Epithelial cell of esophagus (primary cell): ENCODE data around the gene SPTB.

Source experiments
- DNase-seq: peaks from one replicate; pipeline ENCODE4 v3.0.0; 2010; ENCODE audit warnings: low read depth
- H3K4me3 ChIP-seq: 2 replicates; pipeline ENCODE4 v1.5.1; 2011; ENCODE audit warnings: mild to moderate bottlenecking, low read length, control low read depth
- TF ChIP-seq, protein P1 (sequence below): IDR thresholded peaks from 2 replicates; pipeline ENCODE4 v1.5.1; 2011; ENCODE audit warnings: low read depth, mild to moderate bottlenecking, low read length, control low read depth, inconsistent platforms; ENCODE audit not compliant: insufficient read depth; ENCODE audit errors: missing control alignments

Gene SPTB

DNA sequence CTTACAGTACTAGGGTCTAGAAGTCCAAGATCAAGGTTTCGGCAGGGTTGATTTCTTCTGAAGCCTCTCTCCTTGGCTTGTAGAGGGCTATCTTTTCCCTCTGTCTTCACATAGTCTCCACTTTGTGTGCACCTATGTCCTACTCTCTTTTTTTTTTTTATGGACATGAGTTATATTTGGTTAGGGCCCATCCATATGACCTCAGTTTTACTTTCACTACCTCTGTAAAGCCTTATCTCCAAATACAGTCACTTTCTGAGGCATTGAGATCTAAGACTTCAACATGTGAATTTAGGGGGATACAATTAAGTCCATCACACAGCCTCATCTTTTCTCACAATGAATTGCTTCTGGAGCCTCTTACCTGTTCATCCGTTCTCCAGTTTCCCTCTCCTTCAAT is 5.9 kb upstream of the SPTB start:
- H3K4me3 ChIP-seq, result no peak overlapping the region
- no peak for DNase-seq
- TF ChIP-seq, protein P1, sequence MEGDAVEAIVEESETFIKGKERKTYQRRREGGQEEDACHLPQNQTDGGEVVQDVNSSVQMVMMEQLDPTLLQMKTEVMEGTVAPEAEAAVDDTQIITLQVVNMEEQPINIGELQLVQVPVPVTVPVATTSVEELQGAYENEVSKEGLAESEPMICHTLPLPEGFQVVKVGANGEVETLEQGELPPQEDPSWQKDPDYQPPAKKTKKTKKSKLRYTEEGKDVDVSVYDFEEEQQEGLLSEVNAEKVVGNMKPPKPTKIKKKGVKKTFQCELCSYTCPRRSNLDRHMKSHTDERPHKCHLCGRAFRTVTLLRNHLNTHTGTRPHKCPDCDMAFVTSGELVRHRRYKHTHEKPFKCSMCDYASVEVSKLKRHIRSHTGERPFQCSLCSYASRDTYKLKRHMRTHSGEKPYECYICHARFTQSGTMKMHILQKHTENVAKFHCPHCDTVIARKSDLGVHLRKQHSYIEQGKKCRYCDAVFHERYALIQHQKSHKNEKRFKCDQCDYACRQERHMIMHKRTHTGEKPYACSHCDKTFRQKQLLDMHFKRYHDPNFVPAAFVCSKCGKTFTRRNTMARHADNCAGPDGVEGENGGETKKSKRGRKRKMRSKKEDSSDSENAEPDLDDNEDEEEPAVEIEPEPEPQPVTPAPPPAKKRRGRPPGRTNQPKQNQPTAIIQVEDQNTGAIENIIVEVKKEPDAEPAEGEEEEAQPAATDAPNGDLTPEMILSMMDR, result no peak

DNA sequence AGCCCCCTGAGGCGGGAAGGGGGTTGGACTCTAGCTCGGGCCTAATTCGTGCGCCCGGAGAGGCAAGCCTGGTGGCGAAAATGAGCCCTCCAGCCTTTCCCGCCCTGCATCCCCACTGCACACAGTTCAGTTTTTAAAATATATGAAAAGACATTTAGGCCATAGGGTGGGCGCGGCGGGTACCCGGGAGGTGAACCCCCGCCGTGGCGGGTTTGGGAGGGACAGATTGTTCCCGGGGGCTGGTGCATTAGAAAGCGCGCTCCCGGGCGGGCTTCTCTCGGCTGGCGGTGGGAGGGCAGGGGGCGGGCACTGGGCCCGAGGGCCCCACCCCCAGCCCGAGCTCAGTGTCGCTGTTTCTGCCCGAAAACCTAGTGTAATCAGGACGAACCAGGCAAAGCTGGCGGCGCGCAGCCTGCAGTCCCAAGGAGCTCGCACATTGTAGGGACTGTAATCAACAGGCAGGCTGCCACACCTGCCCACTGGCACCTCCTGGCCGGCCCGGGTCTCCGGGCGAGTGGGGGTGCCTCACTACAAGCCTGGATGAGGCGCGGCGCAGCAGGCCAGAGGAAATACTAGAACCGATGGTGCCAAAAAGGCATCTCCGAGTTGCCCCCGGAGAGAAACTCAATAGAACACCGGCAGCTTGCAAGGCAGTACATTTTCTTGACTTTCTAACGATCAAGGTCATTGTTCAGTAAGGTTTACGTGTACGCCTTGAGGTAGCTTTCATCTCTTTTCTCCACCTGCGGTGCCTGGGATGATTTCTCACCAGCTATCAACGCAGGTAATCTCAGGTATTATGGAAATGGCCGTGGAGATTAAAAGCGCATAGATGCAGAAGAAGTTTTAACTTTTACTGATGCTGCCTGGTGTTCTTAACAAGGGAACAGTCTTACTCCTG is 764 bp upstream of the SPTB start:
- H3K4me3 ChIP-seq, result peak overlapping the region; percentile 28
- no peak for DNase-seq
- TF ChIP-seq, protein P1, result no peak

DNA sequence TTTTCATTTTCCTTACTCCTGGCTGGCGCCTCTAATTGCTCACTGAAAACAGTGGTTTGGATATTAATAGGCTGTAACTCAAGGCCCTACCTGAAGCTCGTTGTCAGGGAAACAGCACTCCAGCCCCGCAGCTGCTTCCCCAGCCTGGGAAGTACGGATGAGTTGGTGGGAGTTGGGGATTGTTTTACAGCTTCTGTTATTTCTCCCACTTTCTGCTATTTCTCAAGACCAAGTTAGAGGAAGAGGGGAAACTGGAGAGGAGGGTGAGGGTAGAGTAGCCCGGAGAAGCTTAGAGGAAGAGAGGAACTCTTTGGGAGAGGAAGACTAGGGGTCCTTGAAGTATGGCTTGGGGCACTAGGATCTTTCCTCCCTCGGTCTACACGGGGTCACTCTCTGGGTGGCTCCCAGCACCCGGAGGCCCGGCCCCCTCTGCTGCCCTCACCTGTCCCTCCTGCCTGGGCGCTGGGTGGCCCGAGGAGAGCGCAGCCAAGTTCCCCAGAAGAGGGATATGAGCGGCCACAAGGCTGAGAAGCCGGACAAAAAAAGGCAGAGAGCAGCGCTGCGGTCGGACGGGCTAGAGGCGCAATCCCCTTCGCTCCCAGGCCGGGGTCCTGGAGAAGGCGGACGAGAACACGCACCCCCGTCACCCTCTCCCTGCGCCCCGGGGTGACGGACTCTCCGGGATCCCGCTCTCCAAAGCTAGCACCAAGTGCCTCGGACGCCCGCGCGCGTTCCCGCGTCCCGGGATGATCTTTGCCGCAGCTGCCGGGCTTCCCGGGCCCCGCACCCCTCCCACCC is 671 bp downstream of the SPTB start:
- DNase-seq, result no peak
- H3K4me3 ChIP-seq, result no peak overlapping the region
- TF ChIP-seq, protein P1, result no peak

DNA sequence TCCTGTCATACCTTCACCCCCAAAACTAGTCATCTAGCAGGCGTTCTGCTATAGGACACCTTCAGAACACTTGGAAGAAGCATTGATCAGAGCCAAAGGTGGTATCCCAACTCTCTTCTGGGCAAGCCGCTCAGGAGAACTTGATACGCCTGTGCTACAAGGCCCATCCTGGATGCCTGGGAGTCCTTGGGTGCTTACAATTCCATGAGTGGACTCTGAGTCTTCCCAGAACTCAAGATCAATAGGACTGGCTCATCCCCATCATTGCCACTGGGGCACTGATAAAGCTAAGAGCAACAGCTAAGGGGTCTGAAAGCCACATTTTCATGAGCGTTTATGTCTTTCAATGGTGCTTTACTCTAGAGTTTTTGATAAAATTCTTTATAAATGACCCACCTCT is 1.9 kb downstream of the SPTB start:
- no peak overlapping the region for H3K4me3 ChIP-seq
- DNase-seq, result no peak
- TF ChIP-seq, protein P1, result no peak

DNA sequence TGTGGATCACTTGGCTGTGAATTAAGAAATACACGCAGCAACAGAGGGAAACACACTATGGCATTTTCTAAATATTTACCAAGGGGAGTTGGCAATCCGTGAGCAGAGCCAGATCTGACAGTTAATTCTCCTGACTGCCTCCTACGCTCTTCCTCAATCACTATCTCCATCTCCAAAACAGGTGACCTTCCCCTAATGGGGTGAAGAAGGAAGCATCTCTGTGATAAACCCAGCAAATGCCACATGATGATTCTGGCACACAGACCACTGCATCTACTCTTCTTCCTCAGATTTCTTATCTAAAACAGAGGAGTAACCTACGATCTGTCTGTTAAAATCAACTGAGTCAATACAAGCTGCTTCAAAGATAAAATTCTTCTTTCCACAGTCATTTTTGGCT is 4.4 kb downstream of the SPTB start:
- no peak for DNase-seq
- no peak overlapping the region for H3K4me3 ChIP-seq
- TF ChIP-seq, protein P1, result no peak

DNA sequence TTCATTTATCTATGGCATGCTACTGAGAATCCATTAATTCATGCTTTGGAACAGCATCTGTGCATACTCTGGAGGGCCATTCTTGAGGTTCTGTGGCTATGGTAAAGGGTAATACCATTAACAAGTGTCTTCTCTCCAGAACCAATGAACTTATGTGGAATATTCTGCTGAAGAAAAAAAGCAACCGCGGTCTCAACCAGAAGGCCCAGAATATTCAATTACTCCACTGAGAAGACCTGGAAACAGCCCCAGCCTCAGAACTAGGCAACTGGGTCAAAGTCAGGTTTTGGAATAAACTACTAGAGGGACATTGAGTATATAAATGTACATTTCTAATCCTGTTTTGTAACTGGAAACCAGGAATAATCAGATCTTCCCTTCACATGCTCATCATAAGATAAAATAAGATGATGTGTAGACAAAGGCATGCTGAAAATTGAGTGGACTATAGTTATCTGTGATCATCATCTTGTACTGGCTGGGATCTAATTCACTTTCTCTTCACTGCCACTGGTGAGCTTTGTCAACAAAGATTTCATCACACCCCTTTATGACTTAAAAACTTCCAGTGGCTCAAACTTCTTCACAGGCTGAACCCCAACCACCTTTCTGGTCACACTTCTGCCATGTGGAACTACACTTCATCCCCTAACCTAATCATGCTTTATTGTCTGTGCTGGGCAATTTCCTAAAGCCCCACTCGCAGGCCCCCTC is 6.0 kb downstream of the SPTB start:
- H3K4me3 ChIP-seq, result no peak overlapping the region
- DNase-seq, result no peak

More for the DNA sequence above, 6.0 kb downstream of the SPTB start:
- TF ChIP-seq, protein P1, result no peak
